Smooth muscle cell (in vitro differentiated cells): Measurements from ENCODE around the gene CYP2R1. TPM values are rescaled to one million over a fixed set of nuclear protein-coding genes. Genes with fewer than 3 reads are reported as not detected.

Experiments
- DNase-seq: peaks from one replicate; lab custom pipeline; 2025; ENCODE audit not compliant: unreplicated experiment; lab: John Stamatoyannopoulos, UW
- H2AFZ ChIP-seq: fragments of 200-600 bp; sonication (generic); 2 replicates; pipeline ENCODE4 v1.6.0; 2016; ENCODE audit warnings: antibody characterized with exemption, low read depth, mild to moderate bottlenecking
- H3F3A ChIP-seq: fragments of 200-600 bp; sonication (generic); 2 replicates; pipeline ENCODE4 v1.6.0; 2017; ENCODE audit warnings: antibody characterized with exemption, low read depth
- H3K27ac ChIP-seq: fragments of 200-600 bp; sonication (generic); 2 replicates; pipeline ENCODE4 v1.5.1; 2016; ENCODE audit warnings: low read depth, mild to moderate bottlenecking
- H3K27me3 ChIP-seq: fragments of 200-600 bp; sonication (generic); 2 replicates; pipeline ENCODE4 v1.6.1; 2016; ENCODE audit warnings: low read depth, mild to moderate bottlenecking
- H3K36me3 ChIP-seq: fragments of 200-600 bp; sonication (generic); 2 replicates; pipeline ENCODE4 v1.5.1; 2016; ENCODE audit warnings: low read depth
- H3K4me1 ChIP-seq: fragments of 200-600 bp; sonication (generic); 2 replicates; pipeline ENCODE4 v1.5.1; 2016; ENCODE audit warnings: low read depth
- H3K4me2 ChIP-seq: fragments of 200-600 bp; sonication (generic); 2 replicates; pipeline ENCODE4 v1.6.0; 2016; ENCODE audit warnings: mild to moderate bottlenecking
- H3K4me3 ChIP-seq: fragments of 200-600 bp; sonication (generic); 2 replicates; pipeline ENCODE4 v1.5.1; 2016; ENCODE audit warnings: mild to moderate bottlenecking
- H3K79me2 ChIP-seq: fragments of 200-600 bp; sonication (generic); 2 replicates; pipeline ENCODE4 v1.6.0; 2016; ENCODE audit warnings: low read depth, mild to moderate bottlenecking
- H3K9ac ChIP-seq: fragments of 200-600 bp; sonication (generic); 2 replicates; pipeline ENCODE4 v1.6.0; 2016; ENCODE audit warnings: low read depth
- H3K9me3 ChIP-seq: fragments of 200-600 bp; sonication (generic); replicated peaks from 2 replicates; pipeline ENCODE4 v1.5.1; 2016; ENCODE audit warnings: low read depth
- H4K20me1 ChIP-seq: fragments of 200-600 bp; sonication (generic); 2 replicates; pipeline ENCODE4 v1.6.0; 2016; ENCODE audit warnings: low read depth
- WGBS: methylation state at CpG from one replicate; pipeline ENCODE4 v1.1.7; 2016; ENCODE audit warnings: low lambda C conversion rate; 5-methylcytosine and 5-hydroxymethylcytosine counted together
- polyA plus RNA-seq: library from polyadenylated mRNA; unstranded; fragments of >200 nt; fragmentation: Nextera tagmentation; extraction: Ambion mirVana; gene quantifications from 2 replicates; pipeline ENCODE4 v1.2.1, GENCODE V29; 2016
- total RNA-seq: library from RNA; depleted of rRNA; stranded (reverse); fragments of >200 nt; gene quantifications from 2 replicates; pipeline ENCODE4 v1.2.3, GENCODE V29; 2014
- TF ChIP-seq, protein P1 (sequence below): fragments of 200-600 bp; sonication (generic); IDR thresholded peaks from 2 replicates; pipeline ENCODE4 v1.5.1; 2017; ENCODE audit warnings: borderline replicate concordance, mild to moderate bottlenecking, antibody characterized with exemption; ENCODE audit not compliant: insufficient read depth, poor library complexity, severe bottlenecking

CYP2R1 gene
- total and polyA plus RNA-seq, 2 experiments from 2014 or later = 13.5 to 22.1 TPM

DNA sequence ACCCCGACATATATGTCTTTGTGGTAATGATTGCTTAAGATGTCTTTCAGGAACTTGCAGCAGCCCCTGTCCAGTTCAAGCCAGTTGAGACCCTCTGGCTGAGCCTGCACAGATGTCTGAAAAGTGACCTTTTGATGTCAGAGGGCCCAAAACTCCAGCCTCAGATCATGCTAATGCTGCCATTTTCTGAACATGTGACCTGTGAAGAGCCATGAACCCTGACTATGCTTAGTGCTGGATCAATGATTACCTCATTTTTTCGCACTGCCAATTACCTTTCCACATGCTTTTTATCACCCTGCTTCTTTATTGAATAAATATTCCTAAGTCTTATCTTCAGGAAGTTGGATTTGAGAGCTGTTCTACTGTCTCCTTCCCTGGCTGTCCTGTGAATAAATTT lies 6.9 kb upstream of the CYP2R1 start:
- no peaks in the 10 kb centered on the region for H3K79me2 ChIP-seq
- H2AFZ ChIP-seq = no peak overlapping the region
- H3K27ac ChIP-seq = no peak overlapping the region
- no peaks in the 10 kb centered on the region for H3K36me3 ChIP-seq
- H3K4me3 ChIP-seq = no peak overlapping the region
- H3K9ac ChIP-seq = no peak overlapping the region
- 90% methylated on average over 2 of the region's 2 CpGs for WGBS
- no peaks in the 10 kb centered on the region for H3F3A ChIP-seq
- TF ChIP-seq, protein P1, sequence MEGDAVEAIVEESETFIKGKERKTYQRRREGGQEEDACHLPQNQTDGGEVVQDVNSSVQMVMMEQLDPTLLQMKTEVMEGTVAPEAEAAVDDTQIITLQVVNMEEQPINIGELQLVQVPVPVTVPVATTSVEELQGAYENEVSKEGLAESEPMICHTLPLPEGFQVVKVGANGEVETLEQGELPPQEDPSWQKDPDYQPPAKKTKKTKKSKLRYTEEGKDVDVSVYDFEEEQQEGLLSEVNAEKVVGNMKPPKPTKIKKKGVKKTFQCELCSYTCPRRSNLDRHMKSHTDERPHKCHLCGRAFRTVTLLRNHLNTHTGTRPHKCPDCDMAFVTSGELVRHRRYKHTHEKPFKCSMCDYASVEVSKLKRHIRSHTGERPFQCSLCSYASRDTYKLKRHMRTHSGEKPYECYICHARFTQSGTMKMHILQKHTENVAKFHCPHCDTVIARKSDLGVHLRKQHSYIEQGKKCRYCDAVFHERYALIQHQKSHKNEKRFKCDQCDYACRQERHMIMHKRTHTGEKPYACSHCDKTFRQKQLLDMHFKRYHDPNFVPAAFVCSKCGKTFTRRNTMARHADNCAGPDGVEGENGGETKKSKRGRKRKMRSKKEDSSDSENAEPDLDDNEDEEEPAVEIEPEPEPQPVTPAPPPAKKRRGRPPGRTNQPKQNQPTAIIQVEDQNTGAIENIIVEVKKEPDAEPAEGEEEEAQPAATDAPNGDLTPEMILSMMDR = no peak
- no peaks in the 10 kb centered on the region for H3K27me3 ChIP-seq
- DNase-seq = no peak
- no peak overlapping the region for H3K4me2 ChIP-seq
- H4K20me1 ChIP-seq = no peaks in the 10 kb centered on the region
- H3K9me3 ChIP-seq = no peaks in the 10 kb centered on the region
- H3K4me1 ChIP-seq = no peaks in the 10 kb centered on the region

DNA sequence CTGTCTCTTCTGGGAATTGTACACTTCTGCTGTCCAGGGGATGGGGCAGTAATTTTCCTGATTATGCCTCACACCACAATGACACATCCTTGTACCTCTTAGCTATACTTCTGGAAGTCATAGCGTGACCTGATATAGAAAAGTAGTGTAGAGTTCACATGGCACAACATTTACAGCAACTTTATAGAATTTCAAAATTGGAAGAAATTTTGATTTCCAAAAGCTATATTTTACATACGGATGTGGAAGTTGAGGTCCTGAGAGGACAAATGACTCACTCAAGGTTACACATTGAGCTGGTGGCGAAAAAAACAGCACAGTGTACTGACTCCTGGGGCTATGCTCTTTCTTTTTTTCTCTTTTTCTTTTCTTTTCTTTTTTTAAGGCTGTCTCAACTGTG lies 6.3 kb upstream of the CYP2R1 start:
- Histone ChIP-seq H3K36me3 (no peaks in the 10 kb centered on the region), H3K27ac (no peak overlapping the region), H3K9ac (no peak overlapping the region), H3K4me3 (no peak overlapping the region), H2AFZ (no peak overlapping the region), H3K4me2 (no peak overlapping the region), H3K79me2 (no peaks in the 10 kb centered on the region), H3K4me1 (no peaks in the 10 kb centered on the region), H4K20me1 (no peaks in the 10 kb centered on the region), H3F3A (no peaks in the 10 kb centered on the region), H3K27me3 (no peaks in the 10 kb centered on the region), H3K9me3 (no peaks in the 10 kb centered on the region)
- TF ChIP-seq, protein P1 = no peak
- no peak for DNase-seq
- WGBS = 97% methylated on average over 3 of the region's 3 CpGs

DNA sequence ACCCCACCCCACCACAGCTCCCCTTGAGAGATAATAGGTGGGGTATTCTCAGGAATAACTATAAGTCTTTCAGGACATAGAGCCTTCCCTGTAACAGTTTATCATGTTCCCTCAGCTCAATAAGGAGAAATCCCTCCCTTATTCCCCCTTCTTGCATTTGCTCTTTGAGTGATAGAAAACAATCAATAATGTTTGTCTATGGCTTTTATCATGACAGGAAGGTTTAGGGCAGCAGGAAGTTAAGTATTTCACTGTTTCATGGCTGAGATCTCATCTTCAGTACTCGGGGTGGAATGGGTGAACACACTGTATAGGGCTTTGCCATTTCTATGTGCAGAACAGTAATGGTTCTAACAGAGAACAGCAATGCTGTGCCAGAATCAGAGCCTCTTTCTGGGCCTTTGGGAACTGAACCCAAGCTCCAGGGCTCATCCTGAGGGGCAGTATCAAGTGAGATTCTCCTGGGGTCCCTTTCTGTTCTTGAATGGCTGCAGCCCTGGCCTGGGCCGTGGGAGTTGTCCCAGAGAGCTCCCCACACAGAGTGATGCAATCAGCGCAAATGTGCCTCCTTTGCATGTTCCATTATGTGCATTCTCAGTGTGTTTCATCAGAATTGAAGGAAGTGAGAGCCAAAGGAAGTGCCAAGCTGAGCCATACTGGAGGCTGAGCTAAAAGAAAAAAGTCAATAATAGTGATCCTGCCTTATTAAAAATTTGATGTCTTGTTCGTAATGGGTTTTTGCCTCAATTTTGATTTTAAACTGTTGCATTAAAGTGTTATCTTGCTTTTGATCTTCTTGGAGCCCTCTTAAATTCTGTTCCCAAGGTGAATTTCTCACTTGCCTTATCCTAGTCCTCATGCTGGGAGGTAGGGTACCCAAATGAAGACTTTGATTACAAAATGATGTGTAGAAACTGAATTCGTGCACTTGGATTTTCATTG lies 2.9 kb upstream of the CYP2R1 start:
- no peak for DNase-seq

More for the DNA sequence above, 2.9 kb upstream of the CYP2R1 start:
- no peak overlapping the region for H3K27ac ChIP-seq
- H4K20me1 ChIP-seq = no peaks in the 10 kb centered on the region
- TF ChIP-seq, protein P1 = no peak
- H3K4me1 ChIP-seq = peaks cover 5% of the 10 kb centered on the region
- WGBS = 74% methylated on average over 5 of the region's 5 CpGs
- H3K36me3 ChIP-seq = no peaks in the 10 kb centered on the region
- no peaks in the 10 kb centered on the region for H3F3A ChIP-seq
- H3K4me2 ChIP-seq = no peak overlapping the region
- no peaks in the 10 kb centered on the region for H3K79me2 ChIP-seq
- no peak overlapping the region for H3K9ac ChIP-seq
- no peaks in the 10 kb centered on the region for H3K9me3 ChIP-seq
- H3K4me3 ChIP-seq = no peak overlapping the region
- H2AFZ ChIP-seq = no peak overlapping the region
- H3K27me3 ChIP-seq = no peaks in the 10 kb centered on the region
